ENCODE measurements around the gene TMEM72.

The TMEM72 gene

DNA sequence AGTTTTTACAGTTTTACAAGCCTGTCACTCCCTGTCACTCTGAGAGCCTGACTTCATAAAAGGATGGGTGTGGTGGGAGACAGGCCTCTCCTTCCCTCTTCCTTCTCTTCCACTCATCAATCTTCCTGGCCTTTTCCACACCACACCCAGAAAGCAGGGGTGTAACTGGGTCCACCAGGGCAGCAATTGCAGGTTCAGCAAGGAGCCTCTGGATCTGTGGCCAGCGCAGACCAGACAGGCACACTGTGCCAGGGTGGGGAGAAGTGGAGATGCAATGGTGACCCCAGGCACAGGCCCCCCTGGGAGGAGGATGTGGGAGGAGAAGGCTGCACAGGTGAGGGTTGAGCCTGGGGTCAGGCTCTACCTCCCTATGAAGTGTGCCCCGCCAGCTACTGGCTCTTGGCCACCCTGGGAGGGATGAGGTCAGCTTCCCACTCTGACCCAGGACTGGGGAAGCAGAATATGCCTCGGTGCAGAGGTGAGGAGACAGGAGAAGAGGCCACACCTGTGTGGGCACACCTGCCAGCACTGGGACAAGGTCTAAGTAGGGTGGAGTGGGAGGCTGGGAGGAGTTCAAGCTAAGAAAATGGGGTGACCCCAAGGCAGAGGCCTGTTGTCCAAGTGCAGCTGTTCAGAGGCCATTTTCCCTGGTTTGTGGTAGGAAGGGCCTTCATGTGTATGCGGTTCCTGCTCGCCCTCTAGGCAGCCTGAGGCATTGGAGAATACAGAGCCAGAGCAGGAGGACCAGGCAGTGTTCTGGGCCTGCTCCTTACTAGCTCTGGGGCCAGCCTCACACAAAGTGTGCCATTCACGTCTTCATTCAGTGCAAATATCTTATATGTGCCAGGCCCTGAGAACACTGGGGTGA is 20.2 kb upstream of the TMEM72 start:
- no peak for DNase-seq (ENCODE audit: low spot score)
- TF ChIP-seq, protein P1, sequence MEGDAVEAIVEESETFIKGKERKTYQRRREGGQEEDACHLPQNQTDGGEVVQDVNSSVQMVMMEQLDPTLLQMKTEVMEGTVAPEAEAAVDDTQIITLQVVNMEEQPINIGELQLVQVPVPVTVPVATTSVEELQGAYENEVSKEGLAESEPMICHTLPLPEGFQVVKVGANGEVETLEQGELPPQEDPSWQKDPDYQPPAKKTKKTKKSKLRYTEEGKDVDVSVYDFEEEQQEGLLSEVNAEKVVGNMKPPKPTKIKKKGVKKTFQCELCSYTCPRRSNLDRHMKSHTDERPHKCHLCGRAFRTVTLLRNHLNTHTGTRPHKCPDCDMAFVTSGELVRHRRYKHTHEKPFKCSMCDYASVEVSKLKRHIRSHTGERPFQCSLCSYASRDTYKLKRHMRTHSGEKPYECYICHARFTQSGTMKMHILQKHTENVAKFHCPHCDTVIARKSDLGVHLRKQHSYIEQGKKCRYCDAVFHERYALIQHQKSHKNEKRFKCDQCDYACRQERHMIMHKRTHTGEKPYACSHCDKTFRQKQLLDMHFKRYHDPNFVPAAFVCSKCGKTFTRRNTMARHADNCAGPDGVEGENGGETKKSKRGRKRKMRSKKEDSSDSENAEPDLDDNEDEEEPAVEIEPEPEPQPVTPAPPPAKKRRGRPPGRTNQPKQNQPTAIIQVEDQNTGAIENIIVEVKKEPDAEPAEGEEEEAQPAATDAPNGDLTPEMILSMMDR (IDR thresholded peaks at IDR 0.05; ENCODE audit: extremely low read depth, missing control alignments) = no peak

DNA sequence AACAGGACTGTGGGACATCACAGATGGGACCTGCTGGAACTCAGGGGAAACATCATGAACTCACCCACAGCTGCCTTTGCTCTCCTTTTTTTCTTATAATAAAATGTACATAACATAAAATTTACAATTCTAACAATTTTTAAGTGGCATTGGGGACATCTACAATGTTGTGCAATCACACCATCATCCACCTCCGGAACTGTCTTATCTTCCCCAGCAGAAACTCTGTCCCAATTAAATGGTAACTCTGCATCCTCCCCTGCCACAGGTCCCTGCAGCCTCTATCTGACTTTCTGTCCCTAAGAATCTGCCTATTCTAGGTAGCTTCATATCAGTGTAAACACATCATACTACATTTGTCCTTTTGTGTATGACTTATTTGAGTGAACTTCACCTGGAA is 19.4 kb upstream of the TMEM72 start:
- no peak for DNase-seq (ENCODE audit: low spot score)
- TF ChIP-seq, protein P1 (IDR thresholded peaks at IDR 0.05; ENCODE audit: extremely low read depth, missing control alignments) = no peak

DNA sequence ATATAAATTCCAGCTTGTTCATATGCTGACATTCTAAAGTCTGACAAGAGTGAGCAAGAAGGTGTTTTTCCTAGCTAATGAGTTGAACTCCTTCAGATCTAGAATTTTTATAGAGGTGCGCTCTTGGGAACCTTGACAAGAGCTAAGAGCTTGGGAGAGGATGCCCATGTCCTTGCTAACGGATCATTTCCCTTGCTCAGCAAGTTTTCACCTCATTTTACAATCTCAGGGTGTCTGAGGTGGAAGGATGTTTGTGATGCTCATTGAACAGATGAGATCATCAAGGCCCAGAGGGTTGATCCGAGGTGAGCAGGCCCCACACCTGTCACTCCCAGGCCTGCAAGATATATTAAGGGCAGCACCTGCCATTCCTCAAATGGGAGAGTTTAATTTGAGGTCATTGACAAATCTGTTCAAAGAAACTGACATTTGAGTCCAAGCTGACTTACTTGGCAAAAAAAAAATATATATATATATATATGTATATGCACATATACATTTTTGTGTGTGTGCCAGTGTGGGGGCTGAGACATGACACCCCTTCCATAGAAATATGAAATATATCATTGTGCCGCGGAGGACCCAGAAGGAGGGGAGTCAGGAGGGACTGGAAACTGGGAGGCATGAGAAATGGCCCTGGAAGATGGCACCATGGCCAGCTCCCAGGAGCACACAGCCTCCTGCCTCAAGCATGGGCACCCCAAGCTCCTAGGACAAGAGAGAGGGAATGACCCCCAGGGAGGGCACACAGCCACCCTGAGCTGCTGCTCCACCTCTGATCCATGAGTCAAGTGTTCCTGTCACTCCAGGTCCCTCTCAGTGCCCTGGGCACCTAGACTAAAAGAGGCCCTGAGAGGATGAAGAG is 17.3 kb upstream of the TMEM72 start:
- DNase-seq (ENCODE audit: low spot score) = no peak

DNA sequence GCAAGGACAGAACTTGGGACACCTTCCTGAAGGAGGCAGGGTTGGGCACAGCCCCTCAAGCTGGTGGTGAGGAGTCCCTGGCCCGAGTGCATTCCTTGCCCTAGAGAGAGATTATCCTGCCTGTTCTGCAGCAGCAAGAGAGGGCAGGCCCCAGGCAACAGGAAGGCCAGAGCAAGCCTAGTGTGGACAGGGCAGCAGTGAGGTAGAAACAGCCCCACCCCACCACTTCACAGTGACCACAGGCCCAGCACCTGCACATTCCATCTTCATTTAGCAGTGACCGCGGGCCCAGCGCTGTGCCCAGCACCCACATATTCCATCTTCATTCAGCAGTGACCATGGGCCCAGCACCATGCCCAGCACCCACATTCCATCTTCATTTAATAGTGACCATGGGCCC is 16.4 kb upstream of the TMEM72 start:
- no peak for DNase-seq (ENCODE audit: low spot score)
- TF ChIP-seq, protein P1 (IDR thresholded peaks at IDR 0.05; ENCODE audit: extremely low read depth, missing control alignments) = no peak

More for the DNA sequence above, 17.3 kb upstream of the TMEM72 start:
- TF ChIP-seq, protein P1 (IDR thresholded peaks at IDR 0.05; ENCODE audit: extremely low read depth, missing control alignments) = no peak

DNA sequence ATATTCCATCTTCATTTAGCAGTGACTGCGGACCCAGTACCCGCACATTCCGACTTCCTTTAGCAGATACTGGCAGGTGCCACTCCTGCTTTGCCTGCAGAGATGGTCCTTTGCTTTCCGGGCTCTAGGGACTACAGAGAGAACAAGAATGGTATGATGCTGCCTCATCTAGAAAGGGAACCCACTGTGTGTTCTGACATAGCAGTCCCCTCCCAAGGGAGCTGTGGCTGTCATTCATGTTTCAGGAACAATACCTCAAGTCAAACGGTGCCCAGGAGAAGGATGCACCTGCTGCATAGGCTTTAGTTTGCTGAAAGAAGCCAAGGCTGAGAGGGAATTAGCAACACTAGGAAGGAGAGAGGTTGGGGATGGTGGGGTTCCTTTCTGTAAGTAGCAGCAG is 15.9 kb upstream of the TMEM72 start:
- DNase-seq (ENCODE audit: low spot score) = no peak
- TF ChIP-seq, protein P1 (IDR thresholded peaks at IDR 0.05; ENCODE audit: extremely low read depth, missing control alignments) = no peak

DNA sequence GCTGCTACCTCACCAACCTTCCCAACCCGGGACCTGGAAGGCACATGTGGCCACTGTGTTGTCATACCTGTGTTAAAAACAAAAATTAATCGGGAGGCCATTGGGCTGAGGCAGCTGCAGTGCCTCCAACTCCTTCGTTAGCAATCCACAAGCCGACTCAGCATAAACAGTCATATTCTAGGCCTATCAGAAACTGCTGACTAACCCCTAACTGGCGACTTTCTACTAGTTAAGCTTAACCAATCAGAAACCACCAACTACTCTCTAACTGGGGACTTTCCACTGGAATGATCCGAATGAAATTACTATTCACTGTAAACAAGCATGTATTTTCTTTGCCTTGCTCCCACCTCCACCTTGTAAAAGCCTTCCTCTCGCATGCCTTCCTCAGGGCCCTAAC is 14.1 kb upstream of the TMEM72 start:
- TF ChIP-seq, protein P1 (IDR thresholded peaks at IDR 0.05; ENCODE audit: extremely low read depth, missing control alignments) = no peak
- no peak for DNase-seq (ENCODE audit: low spot score)

DNA sequence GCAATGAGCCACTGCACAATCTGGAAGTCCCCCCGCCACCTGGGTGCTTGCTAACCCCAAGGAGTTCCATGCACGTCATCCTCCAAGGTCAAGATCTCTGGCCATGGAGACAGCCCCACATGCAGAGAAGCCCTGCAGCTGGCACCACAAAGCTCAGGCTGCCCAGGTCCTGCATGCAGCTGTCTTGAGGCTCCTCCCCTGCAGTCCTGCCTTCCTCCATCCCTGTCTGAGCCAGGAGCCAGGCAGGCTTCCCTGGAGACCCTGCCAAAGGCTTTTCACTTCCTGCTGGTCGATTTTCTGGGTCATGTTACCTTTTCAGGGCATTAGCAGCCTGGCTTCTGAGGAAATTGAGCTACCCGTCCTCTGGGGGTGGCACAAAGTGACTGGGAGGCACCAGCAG is 12.5 kb upstream of the TMEM72 start:
- TF ChIP-seq, protein P1 (IDR thresholded peaks at IDR 0.05; ENCODE audit: extremely low read depth, missing control alignments) = no peak
- DNase-seq (ENCODE audit: low spot score) = no peak

All from GM20000 (cell line).